Neural cell (in vitro differentiated cells): ENCODE results near the gene SNUPN. TPM values are rescaled to one million over a fixed set of nuclear protein-coding genes. Genes with fewer than 3 reads are reported as not detected.

Source experiments
- H2AFZ ChIP-seq: fragments of 200-600, 300-800 bp; sonication (generic), shearing (Covaris generic); 2 replicates; pipeline ENCODE4 v1.6.0; 2014; ENCODE audit warnings: low read depth, mild to moderate bottlenecking, antibody characterized with exemption, low read length, moderate library complexity
- H3F3A ChIP-seq: fragments of 200-600 bp; shearing (Covaris generic); 2 replicates; pipeline ENCODE4 v1.6.1; 2016; ENCODE audit warnings: mild to moderate bottlenecking, moderate library complexity, mixed read lengths, antibody characterized with exemption, low read length; ENCODE audit not compliant: insufficient read depth, poor library complexity, severe bottlenecking
- H3K27ac ChIP-seq: fragments of 200-600, 300-800 bp; sonication (generic), shearing (Covaris generic); 2 replicates; pipeline ENCODE4 v1.5.1; 2014; ENCODE audit warnings: mild to moderate bottlenecking, low read length, moderate library complexity
- H3K27me3 ChIP-seq: fragments of 300-800, 200-600 bp; sonication (generic), shearing (Covaris generic); 2 replicates; pipeline ENCODE4 v1.6.0; 2014; ENCODE audit warnings: mild to moderate bottlenecking, low read depth, low read length, moderate library complexity; ENCODE audit not compliant: insufficient read depth
- H3K36me3 ChIP-seq: fragments of 300-800, 200-600 bp; sonication (generic), shearing (Covaris generic); 2 replicates; pipeline ENCODE4 v1.5.1; 2014; ENCODE audit warnings: mild to moderate bottlenecking, antibody characterized with exemption, low read length, moderate library complexity; ENCODE audit not compliant: insufficient read depth
- H3K4me2 ChIP-seq: fragments of 300-800, 200-600 bp; sonication (generic), shearing (Covaris generic); 2 replicates; pipeline ENCODE4 v1.6.0; 2014; ENCODE audit warnings: mild to moderate bottlenecking, low read length
- H3K4me3 ChIP-seq: fragments of 300-800, 200-600 bp; sonication (generic), shearing (Covaris generic); 2 replicates; pipeline ENCODE4 v1.5.1; 2014; ENCODE audit warnings: mild to moderate bottlenecking, low read length, moderate library complexity
- H3K79me2 ChIP-seq: fragments of 200-600 bp; shearing (Covaris generic); replicated peaks from 2 replicates; pipeline ENCODE4 v1.6.0; 2014; ENCODE audit warnings: mild to moderate bottlenecking, low read length, moderate library complexity; ENCODE audit not compliant: insufficient read depth
- H3K9ac ChIP-seq: fragments of 300-800, 200-600 bp; sonication (generic), shearing (Covaris generic); 2 replicates; pipeline ENCODE4 v1.6.1; 2016; ENCODE audit warnings: mild to moderate bottlenecking, low read length, mixed read lengths
- H3K9me2 ChIP-seq: fragments of 200-600 bp; shearing (Covaris generic); 2 replicates; pipeline ENCODE4 v1.6.1; 2016; ENCODE audit warnings: mild to moderate bottlenecking, low read length, mixed read lengths; ENCODE audit not compliant: insufficient read depth
- H3K9me3 ChIP-seq: fragments of 200-600, 300-800 bp; sonication (generic), shearing (Covaris generic); 2 replicates; pipeline ENCODE4 v1.6.1; 2016; ENCODE audit warnings: mild to moderate bottlenecking, mixed run types, low read length, moderate library complexity, mixed read lengths
- H4K20me1 ChIP-seq: fragments of 200-600 bp; shearing (Covaris generic); 2 replicates; pipeline ENCODE4 v1.6.1; 2016; ENCODE audit warnings: mild to moderate bottlenecking, mixed run types; ENCODE audit not compliant: insufficient read depth
- CTCF ChIP-seq: fragments of 450-650 bp; IDR thresholded peaks from 2 replicates; pipeline ENCODE4 v1.5.1; 2014; ENCODE audit warnings: antibody characterized with exemption, mild to moderate bottlenecking, moderate library complexity; ENCODE audit not compliant: poor library complexity, severe bottlenecking
- EP300 ChIP-seq: fragments of 450-650 bp; conservative IDR thresholded peaks from 2 replicates; pipeline ENCODE4 v1.6.1; 2014; ENCODE audit warnings: antibody characterized with exemption, mild to moderate bottlenecking, moderate library complexity; ENCODE audit not compliant: poor library complexity, severe bottlenecking
- EZH2 ChIP-seq: fragments of 200-600, 300-800 bp; shearing (Covaris generic), sonication (generic); IDR thresholded peaks from 2 replicates; pipeline ENCODE4 v1.6.1; 2014; ENCODE audit warnings: antibody characterized with exemption, low read length, borderline replicate concordance, mild to moderate bottlenecking; ENCODE audit not compliant: insufficient read depth, poor library complexity, severe bottlenecking
- MXI1 ChIP-seq: fragments of 450-650 bp; conservative IDR thresholded peaks from 2 replicates; pipeline ENCODE4 v1.6.1; 2014; ENCODE audit warnings: antibody characterized with exemption, mild to moderate bottlenecking; ENCODE audit not compliant: poor library complexity, severe bottlenecking
- POLR2AphosphoS5 ChIP-seq: IDR thresholded peaks from 2 replicates; pipeline ENCODE4 v1.6.1; 2012
- RAD21 ChIP-seq: fragments of 450-650 bp; conservative IDR thresholded peaks from 2 replicates; pipeline ENCODE4 v1.6.1; 2014; ENCODE audit warnings: antibody characterized with exemption, mild to moderate bottlenecking, moderate library complexity
- REST ChIP-seq: IDR thresholded peaks from 2 replicates; pipeline ENCODE4 v1.6.1; 2012; ENCODE audit warnings: borderline replicate concordance
- SMC3 ChIP-seq: fragments of 450-650 bp; conservative IDR thresholded peaks from 2 replicates; pipeline ENCODE4 v1.6.1; 2014; ENCODE audit warnings: antibody characterized with exemption, mild to moderate bottlenecking, moderate library complexity; ENCODE audit not compliant: poor library complexity
- TAF1 ChIP-seq: IDR thresholded peaks from 2 replicates; pipeline ENCODE4 v1.6.1; 2012; ENCODE audit warnings: low read depth
- polyA plus RNA-seq: library from polyadenylated mRNA; depleted of rRNA; stranded (reverse); fragments of >200 nt; gene quantifications from 2 replicates; pipeline ENCODE4 v1.2.3, GENCODE V29; 2014

Gene SNUPN
- polyA plus RNA-seq, 1 donor from 2014 or later: 19.0 TPM

- H3K4me2 ChIP-seq: no peak overlapping the region
- no peak overlapping the region for H3K9ac ChIP-seq
- H2AFZ ChIP-seq: no peak overlapping the region
- no peaks in the 10 kb centered on the region for H4K20me1 ChIP-seq
- no peaks in the 10 kb centered on the region for H3K9me3 ChIP-seq
- H3K27me3 ChIP-seq: no peaks in the 10 kb centered on the region
- no peak overlapping the region for H3K4me3 ChIP-seq
- no peaks in the 10 kb centered on the region for H3K9me2 ChIP-seq
- no peak overlapping the region for H3K27ac ChIP-seq
- H3K36me3 ChIP-seq: no peaks in the 10 kb centered on the region
- TF ChIP-seq POLR2AphosphoS5 (no peak), CTCF (no peak), EP300 (no peak), RAD21 (no peak), REST (no peak), EZH2 (no peak), MXI1 (no peak), SMC3 (no peak), TAF1 (no peak)
- H3F3A ChIP-seq: no peaks in the 10 kb centered on the region
- H3K79me2 ChIP-seq: no peaks in the 10 kb centered on the region
Measured at GRCh38 chr15:75661756-75662140, 36.2 kb upstream of the SNUPN start.

GRCh38 chr15:75661100-75661755, 35.7 kb upstream of the SNUPN start:
- no peak overlapping the region for H3K4me3 ChIP-seq
- H3K27me3 ChIP-seq: no peaks in the 10 kb centered on the region
- no peaks in the 10 kb centered on the region for H3K9me2 ChIP-seq
- no peaks in the 10 kb centered on the region for H3K9me3 ChIP-seq
- H3K79me2 ChIP-seq: no peaks in the 10 kb centered on the region
- H3K27ac ChIP-seq: no peak overlapping the region
- H3K36me3 ChIP-seq: no peaks in the 10 kb centered on the region
- H2AFZ ChIP-seq: no peak overlapping the region
- no peaks in the 10 kb centered on the region for H3F3A ChIP-seq
- H4K20me1 ChIP-seq: no peaks in the 10 kb centered on the region
- H3K9ac ChIP-seq: no peak overlapping the region
- no peak for TF ChIP-seq RAD21
- no peak for TF ChIP-seq CTCF
- TF ChIP-seq TAF1: no peak
- no peak for TF ChIP-seq MXI1
- TF ChIP-seq EP300: no peak
- TF ChIP-seq POLR2AphosphoS5: no peak
- TF ChIP-seq SMC3: no peak
- no peak for TF ChIP-seq EZH2
- TF ChIP-seq REST: no peak
- no peak overlapping the region for H3K4me2 ChIP-seq
